ENCODE results near the gene TEKTIP1.

Gene TEKTIP1

GRCh38 chr19:3537438-3538240 lies 1.3 kb upstream of the TEKTIP1 start:
- DNase-seq (ENCODE audit: low read depth): no peak

- no peak for DNase-seq (ENCODE audit: low read depth)
Observed at GRCh38 chr19:3538258-3538929, 580 bp upstream of the TEKTIP1 start.

- DNase-seq (ENCODE audit: low read depth): no peak
Observed at GRCh38 chr19:3539756-3540118, 763 bp downstream of the TEKTIP1 start.

- DNase-seq (ENCODE audit: low read depth): no peak
Observed at GRCh38 chr19:3543150-3544057, 4.4 kb downstream of the TEKTIP1 start.

- DNase-seq (ENCODE audit: low read depth): no peak
Observed at GRCh38 chr19:3544058-3544376, 5.0 kb downstream of the TEKTIP1 start.

- no peak for DNase-seq (ENCODE audit: low read depth)
Observed at GRCh38 chr19:3544742-3545668, 6.0 kb downstream of the TEKTIP1 start.

GRCh38 chr19:3545669-3546034 lies 6.7 kb downstream of the TEKTIP1 start:
- no peak for DNase-seq (ENCODE audit: low read depth)

GRCh38 chr19:3546119-3546518 lies 7.1 kb downstream of the TEKTIP1 start:
- DNase-seq (ENCODE audit: low read depth): no peak

GRCh38 chr19:3547301-3547731 lies 8.3 kb downstream of the TEKTIP1 start:
- DNase-seq (ENCODE audit: low read depth): no peak

GRCh38 chr19:3547767-3548282 lies 8.9 kb downstream of the TEKTIP1 start:
- no peak for DNase-seq (ENCODE audit: low read depth)

GRCh38 chr19:3548606-3549005 lies 9.6 kb downstream of the TEKTIP1 start:
- DNase-seq (ENCODE audit: low read depth): no peak

GRCh38 chr19:3549816-3550215 lies 10.8 kb downstream of the TEKTIP1 start:
- DNase-seq (ENCODE audit: low read depth): no peak

GRCh38 chr19:3550947-3551791 lies 12.2 kb downstream of the TEKTIP1 start:
- no peak for DNase-seq (ENCODE audit: low read depth)

GRCh38 chr19:3551792-3552095 lies 12.8 kb downstream of the TEKTIP1 start:
- no peak for DNase-seq (ENCODE audit: low read depth)

GRCh38 chr19:3554254-3555083 lies 15.5 kb downstream of the TEKTIP1 start:
- no peak for DNase-seq (ENCODE audit: low read depth)

- no peak for DNase-seq (ENCODE audit: low read depth)
Observed at GRCh38 chr19:3555653-3556422, 16.9 kb downstream of the TEKTIP1 start.

GRCh38 chr19:3556423-3556977 lies 17.5 kb downstream of the TEKTIP1 start:
- no peak for DNase-seq (ENCODE audit: low read depth)

- no peak for DNase-seq (ENCODE audit: low read depth)
Observed at GRCh38 chr19:3556978-3557460, 18.0 kb downstream of the TEKTIP1 start.
